Hematopoietic multipotent progenitor cell treated with erythropoietin and hydrocortisone succinate and interleukin-3 and kit ligand, for 4 days (in vitro differentiated cells): ENCODE results near the gene JADE1.
A peak's percentile ranks its signal among the peaks of the same experiment; 100 is the strongest.

Source experiments
- DNase-seq: peaks from one replicate; pipeline ENCODE4 v3.0.0-alpha.2; 2015

Gene JADE1

GRCh38 chr4:128809477-128810330 is at the start of gene JADE1:
Gene JADE1 (plus strand): TSS chr4:128809700. CDS start chr4:128831759, 22,059 bp downstream.
- DNase-seq: peak; percentile 98

GRCh38 chr4:128766781-128767180 is 42.7 kb upstream of the JADE1 start:
- DNase-seq: no peak

DNA sequence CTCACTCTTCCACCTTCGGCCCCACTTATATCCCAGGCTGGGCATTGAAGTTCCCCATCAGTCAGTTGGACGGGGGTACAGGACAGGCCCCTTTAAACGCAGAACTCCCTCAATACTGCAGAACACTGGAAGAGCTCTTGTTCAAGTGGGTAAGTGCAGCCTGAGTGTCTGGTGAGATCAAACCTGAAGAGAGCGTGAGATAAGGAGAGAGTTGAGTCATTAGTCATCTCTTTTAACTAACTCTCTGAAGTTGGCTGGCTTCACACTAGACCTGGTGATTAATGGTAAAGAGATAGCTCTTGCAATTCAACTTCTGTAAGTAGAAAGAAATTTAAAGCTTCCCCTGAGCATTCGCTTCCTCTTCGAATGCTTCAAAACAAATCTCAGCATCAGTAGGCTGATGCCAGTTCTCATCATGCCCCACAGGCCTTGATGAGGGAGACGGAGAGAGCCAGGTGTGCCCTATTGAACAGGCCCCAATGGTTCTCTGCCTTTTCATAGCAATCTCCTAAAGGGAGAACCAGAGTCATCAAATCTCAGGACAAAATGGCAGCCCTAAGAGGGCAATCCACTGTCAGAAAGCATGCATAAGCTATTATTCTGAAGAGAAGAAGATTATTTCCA is 41.0 kb upstream of the JADE1 start:
- peak; percentile 49 for DNase-seq

DNA sequence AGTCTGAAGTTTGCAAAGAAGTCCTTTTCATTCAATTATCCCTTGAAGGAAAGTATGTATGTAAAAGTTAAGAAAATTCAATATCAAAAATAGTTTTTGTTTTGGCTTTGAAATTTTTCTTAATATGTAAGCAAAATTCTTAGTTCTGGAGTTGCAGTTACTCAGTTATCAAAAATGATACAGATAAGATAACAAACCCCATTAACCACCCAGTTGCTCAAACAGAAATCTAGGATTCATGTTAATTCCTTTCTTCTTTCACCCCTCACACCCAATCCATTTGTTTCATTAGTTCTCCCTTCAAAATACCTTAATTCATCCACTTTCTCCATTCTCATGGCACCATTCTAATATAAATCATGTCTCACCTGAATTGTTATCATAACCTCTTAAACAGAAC is 40.5 kb upstream of the JADE1 start:
- DNase-seq: no peak

- DNase-seq: peak; percentile 63
Observed at GRCh38 chr4:128770807-128771206, 38.7 kb upstream of the JADE1 start.

DNA sequence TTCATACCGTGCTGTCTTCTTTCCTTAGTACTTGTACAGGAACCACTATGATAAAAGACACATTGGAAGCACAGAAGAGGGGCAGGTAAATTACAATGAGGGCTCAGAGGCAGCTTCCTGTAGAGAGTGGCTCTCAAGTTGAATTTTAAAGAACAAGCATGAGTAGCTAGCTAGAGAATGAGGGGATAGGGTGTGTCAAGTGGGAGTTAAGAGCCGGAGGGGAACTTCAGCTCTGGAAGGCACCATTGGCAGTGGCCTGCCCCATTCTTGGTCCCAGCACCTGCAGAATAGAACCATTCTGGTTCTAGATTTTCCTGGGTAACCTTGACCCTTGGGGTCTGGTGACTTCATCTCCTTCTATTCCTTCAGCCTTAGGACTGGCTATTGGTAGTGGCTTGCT is 34.0 kb upstream of the JADE1 start:
- no peak for DNase-seq

GRCh38 chr4:128775916-128776315 is 33.6 kb upstream of the JADE1 start:
- no peak for DNase-seq

- DNase-seq: no peak
Observed at GRCh38 chr4:128776794-128777216, 32.7 kb upstream of the JADE1 start.

GRCh38 chr4:128780688-128781087 is 28.8 kb upstream of the JADE1 start:
- DNase-seq: no peak

DNA sequence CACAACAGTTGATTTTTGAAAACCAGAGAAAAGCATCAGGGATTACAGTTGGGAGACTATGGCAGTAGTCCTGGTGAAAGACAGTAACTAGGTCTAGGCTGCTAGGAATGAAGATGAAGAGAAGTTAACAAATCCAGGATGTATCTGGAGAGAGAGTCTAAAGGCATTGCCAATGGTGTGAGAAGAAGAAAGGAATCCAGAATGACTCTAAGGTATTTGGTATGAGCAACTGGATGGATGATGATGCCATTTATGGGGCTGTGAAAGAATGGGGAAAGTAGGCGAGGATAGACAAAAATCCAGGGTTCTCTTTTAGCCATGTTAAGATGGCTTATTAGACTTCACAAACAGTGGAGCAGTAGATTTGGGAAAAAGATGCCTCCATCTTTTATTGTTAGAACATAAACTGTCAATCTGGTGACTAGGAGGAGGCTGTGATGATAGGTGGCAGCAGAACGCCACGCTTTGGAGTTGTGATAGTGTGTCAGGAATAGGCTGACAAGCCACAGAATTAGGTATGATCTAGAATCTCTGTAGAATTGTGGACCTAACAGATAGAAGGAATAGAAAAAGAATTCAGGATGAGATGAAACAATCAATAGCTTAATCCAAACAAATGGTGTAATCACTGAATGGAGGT is 27.3 kb upstream of the JADE1 start:
- DNase-seq: peak; percentile 60

- no peak for DNase-seq
Observed at GRCh38 chr4:128782875-128783614, 26.5 kb upstream of the JADE1 start.

GRCh38 chr4:128787509-128788311 is 21.8 kb upstream of the JADE1 start:
- peak; percentile 81 for DNase-seq

GRCh38 chr4:128793859-128794672 is 15.4 kb upstream of the JADE1 start:
- peak; percentile 35 for DNase-seq

DNA sequence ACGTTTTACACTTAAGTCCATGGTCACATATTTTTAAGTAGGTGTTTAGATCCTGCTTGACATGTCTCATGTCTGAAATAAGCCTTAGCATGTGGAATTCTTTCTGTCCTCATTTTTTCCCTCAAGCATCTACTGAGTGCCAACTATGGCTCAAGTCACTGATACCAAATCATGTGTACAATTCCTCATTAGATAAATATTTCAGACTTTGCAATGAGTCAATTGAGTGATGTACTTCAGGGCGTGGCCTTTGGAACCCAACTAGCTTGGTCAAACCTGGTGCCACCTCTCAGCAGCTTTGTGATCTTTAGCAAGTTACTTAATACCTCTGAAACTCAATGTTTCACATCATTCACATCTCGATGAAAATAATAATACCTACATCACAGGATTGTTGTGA is 12.6 kb upstream of the JADE1 start:
- DNase-seq: no peak

GRCh38 chr4:128800284-128800683 is 9.2 kb upstream of the JADE1 start:
- DNase-seq: no peak

- no peak for DNase-seq
Observed at GRCh38 chr4:128800701-128801284, 8.7 kb upstream of the JADE1 start.

- DNase-seq: no peak
Observed at GRCh38 chr4:128802680-128803628, 6.5 kb upstream of the JADE1 start.

- no peak for DNase-seq
Observed at GRCh38 chr4:128803783-128804182, 5.7 kb upstream of the JADE1 start.

- peak; percentile 74 for DNase-seq
Observed at GRCh38 chr4:128810331-128810870, 901 bp downstream of the JADE1 start.
